ENCODE results near the gene OR6S1. TPM values are rescaled to one million over a fixed set of nuclear protein-coding genes. Genes with fewer than 3 reads are reported as not detected.
A peak's percentile ranks its signal among the peaks of the same experiment; 100 is the strongest.

OR6S1 gene
- total RNA-seq, 2 donors from 2014 or later: not detected

DNA sequence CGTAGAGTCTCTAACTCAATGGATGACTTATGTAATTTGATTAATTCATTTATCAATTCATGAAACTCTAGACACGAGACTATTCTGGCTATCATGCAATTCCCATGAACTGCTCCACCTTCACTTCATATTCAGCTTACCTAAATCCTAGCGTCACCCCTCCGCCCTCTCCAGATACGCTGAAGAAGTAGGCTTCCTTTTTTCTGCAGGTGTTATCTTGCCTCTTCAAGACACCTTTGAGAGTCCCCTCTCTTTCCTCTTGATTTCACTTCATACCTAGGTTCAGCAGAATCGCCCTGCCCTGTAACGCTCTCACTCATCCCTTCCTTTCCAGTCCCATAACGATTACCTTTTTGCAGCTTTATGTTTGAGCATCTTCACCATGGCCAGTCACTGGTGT lies 38.9 kb upstream of the OR6S1 start:
- Histone ChIP-seq H3K36me3 (replicated peaks in 1 of 2; ENCODE audit: insufficient read depth in 1 of 2, low read depth in 2 of 2) (no peaks in the 10 kb centered on the region), H3K27ac (peak overlapping the region in 3 of 4 donors; percentile 95 to 99 (median 99)), H3K27me3 (no peaks in the 10 kb centered on the region), H3K4me1 (peaks cover 32% of the 10 kb centered on the region), H3K4me3 (no peak overlapping the region), H3K9me3 (no peaks in the 10 kb centered on the region)
- ATAC-seq (no peak), DNase-seq (no peak)
- TF ChIP-seq CTCF (IDR thresholded peaks at IDR 0.05) (no peak), POLR2A (IDR thresholded peaks at IDR 0.05) (no peak)
- 55 to 62% methylated on average over 8 of the region's 8 CpGs for WGBS, 2 donors
- intact Hi-C loops (cut with DNase I): no loop called here

DNA sequence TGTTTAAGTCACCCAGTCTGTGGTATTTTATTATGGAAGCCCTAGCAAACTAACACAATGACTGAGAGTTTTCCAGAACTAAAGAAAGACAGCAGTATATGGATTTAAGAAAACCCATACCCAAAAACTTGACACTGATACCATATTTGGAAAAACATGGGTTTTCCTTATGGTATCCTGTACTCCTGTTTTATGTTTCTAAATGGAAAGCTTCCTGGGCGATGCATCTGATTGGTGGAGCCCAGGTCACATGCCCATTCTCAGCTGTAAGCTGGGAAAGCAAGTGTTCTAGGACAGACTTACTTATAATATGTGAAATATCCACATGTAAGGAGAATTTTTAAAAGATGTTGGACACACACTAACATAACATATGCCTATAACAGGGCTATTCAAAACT lies 38.4 kb upstream of the OR6S1 start:
- DNase-seq (peak in 3 of 4 donors; percentile 34 to 73 (median 48)), ATAC-seq (no peak)
- Histone ChIP-seq H3K9me3 (no peaks in the 10 kb centered on the region), H3K27ac (no peak overlapping the region), H3K36me3 (replicated peaks in 1 of 2; ENCODE audit: insufficient read depth in 1 of 2, low read depth in 2 of 2) (no peaks in the 10 kb centered on the region), H3K4me1 (peaks cover 28% of the 10 kb centered on the region), H3K27me3 (no peaks in the 10 kb centered on the region), H3K4me3 (no peak overlapping the region)
- TF ChIP-seq CTCF (IDR thresholded peaks at IDR 0.05) (no peak), POLR2A (IDR thresholded peaks at IDR 0.05) (no peak)
- 82 to 90% methylated on average over 1 of the region's 1 CpG for WGBS, 2 donors
- intact Hi-C loops (cut with DNase I): no loop called here

DNA sequence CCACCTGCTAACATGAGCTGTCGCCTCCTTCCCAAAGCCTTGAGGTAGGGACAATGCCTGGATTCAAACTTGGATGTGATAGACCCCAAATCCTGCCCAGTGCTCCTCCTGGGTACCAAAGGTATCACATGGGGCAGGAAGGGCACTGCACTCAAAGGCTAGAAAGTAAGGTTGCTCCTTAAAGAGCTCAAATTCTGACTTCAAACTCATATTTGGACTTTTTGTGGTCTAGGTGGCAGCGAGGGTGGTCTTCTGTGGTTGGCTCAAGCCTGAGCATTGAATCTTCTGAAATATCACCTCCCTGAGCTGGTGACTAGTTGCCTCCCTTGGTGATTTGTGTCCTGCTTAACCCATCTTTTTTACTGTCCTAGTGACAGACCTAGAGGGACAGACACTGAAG lies 34.6 kb upstream of the OR6S1 start:
- DNase-seq (no peak), ATAC-seq (no peak)
- intact Hi-C loops (cut with DNase I): no loop called here
- no peak for TF ChIP-seq CTCF (IDR thresholded peaks at IDR 0.05)
- no peaks in the 10 kb centered on the region for H3K9me3 ChIP-seq
- H3K4me3 ChIP-seq: no peak overlapping the region
- H3K27ac ChIP-seq: no peak overlapping the region
- no peaks in the 10 kb centered on the region for H3K36me3 ChIP-seq (replicated peaks in 1 of 2; ENCODE audit: insufficient read depth in 1 of 2, low read depth in 2 of 2)
- H3K4me1 ChIP-seq: peaks cover 9% of the 10 kb centered on the region
- 76 to 95% methylated on average over 2 of the region's 2 CpGs for WGBS, 2 donors
- no peaks in the 10 kb centered on the region for H3K27me3 ChIP-seq

DNA sequence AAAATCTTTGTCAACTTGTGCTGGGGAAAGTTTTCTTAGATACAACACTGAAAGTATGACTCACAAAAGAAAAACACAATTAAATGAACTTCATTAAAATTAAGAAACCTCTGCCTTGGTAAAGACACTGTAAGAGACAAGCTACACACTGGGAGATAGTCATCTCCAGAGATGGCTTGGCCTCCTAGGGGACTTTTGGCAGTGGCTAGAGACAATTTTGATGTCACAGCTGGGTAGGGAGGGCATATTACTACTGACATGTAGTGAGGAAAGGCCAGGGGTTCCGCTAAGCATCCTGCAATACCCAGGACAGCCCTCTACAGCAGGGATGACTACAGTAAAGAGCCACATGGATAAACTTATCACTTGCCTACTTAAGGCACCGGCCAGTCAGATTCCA lies 34.2 kb upstream of the OR6S1 start:
- Histone ChIP-seq H3K4me3 (no peak overlapping the region), H3K9me3 (no peaks in the 10 kb centered on the region), H3K27me3 (no peaks in the 10 kb centered on the region), H3K27ac (no peak overlapping the region), H3K4me1 (peaks cover 5% of the 10 kb centered on the region), H3K36me3 (replicated peaks in 1 of 2; ENCODE audit: insufficient read depth in 1 of 2, low read depth in 2 of 2) (no peaks in the 10 kb centered on the region)
- TF ChIP-seq POLR2A (IDR thresholded peaks at IDR 0.05): no peak
- no peak for TF ChIP-seq CTCF (IDR thresholded peaks at IDR 0.05)
- DNase-seq: no peak
- no peak for ATAC-seq
- WGBS, 2 donors: 76 to 83% methylated on average over 2 of the region's 2 CpGs
- intact Hi-C loops (cut with DNase I): no loop called here

DNA sequence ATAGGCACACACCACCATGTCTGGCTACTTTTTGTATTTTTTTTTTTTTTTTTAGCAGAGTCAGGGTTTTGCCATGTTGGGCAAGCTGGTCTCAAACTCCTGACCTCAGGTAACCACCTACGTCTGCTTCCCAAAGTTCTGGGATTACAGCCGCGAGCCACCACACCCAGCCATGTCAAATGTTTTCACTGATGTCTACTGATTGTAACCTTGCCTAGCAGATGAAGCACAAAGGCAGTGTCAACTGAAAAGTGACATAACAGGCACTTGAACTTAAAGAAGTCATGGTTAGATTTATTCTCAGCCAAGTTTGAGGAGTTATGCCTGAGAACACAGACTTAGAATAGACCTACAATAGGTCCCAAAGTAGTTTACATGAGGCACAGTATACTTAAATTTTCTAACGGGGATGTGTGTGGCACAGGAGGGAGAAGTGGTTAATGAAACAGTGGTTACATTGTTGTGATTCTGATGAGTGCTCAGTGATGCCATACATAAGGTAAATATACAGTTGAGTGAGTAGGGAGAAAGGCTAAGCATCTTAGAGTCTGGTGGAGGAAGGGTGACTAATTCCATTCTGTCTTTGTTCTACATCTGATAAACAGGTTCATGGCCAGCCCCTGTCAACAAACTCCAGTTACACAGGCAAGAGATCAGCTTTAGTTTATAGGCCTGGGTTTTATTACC lies 30.2 kb upstream of the OR6S1 start:
- Histone ChIP-seq H3K9me3 (no peaks in the 10 kb centered on the region), H3K36me3 (replicated peaks in 1 of 2; ENCODE audit: insufficient read depth in 1 of 2, low read depth in 2 of 2) (no peaks in the 10 kb centered on the region), H3K27me3 (no peaks in the 10 kb centered on the region), H3K4me3 (no peak overlapping the region), H3K27ac (no peak overlapping the region), H3K4me1 (no peaks in the 10 kb centered on the region)
- TF ChIP-seq CTCF (IDR thresholded peaks at IDR 0.05) (no peak), POLR2A (IDR thresholded peaks at IDR 0.05) (no peak)
- intact Hi-C loops (cut with DNase I): no loop called here
- WGBS, 2 donors: 72% methylated on average over 4 of the region's 4 CpGs
- DNase-seq (no peak), ATAC-seq (no peak)

Measured in body of pancreas (tissue), 4 donors.